HG02970 (cell line): Measurements from ENCODE around the gene AACS.
"Not testable (repeated sequence)": the region's sequence is repeated elsewhere in the genome, so short reads cannot be mapped to it uniquely, and the experiment has no call there.

ENCODE experiments used
- ATAC-seq: cut with Tn5 transposase; IDR thresholded peaks from one replicate; pipeline ENCODE4 v1.9.1; 2021; ENCODE audit warnings: mild to moderate bottlenecking, moderate library complexity, moderate number of reproducible peaks; ENCODE audit not compliant: unreplicated experiment, low FRiP score

AACS gene

DNA sequence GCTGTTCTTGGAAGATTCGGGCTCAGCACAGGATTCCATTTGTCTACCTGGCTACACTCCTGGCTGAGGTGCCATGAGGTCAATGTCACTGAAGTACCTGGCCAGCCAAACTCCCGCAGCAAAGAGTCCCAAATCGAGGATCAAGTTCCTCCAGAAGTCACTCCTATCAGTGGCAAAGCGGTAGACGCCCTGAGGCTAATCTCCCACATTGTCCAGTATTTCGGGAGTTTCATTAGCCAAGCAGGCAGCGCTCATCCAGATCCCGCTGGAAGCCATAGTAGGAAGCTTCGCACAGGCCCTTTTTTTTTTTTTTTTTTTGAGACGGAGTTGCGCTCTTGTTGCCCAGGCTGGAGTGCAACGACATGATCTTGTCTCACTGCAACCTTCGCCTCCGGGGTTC is 8.9 kb upstream of the AACS start:
- no peak for ATAC-seq

DNA sequence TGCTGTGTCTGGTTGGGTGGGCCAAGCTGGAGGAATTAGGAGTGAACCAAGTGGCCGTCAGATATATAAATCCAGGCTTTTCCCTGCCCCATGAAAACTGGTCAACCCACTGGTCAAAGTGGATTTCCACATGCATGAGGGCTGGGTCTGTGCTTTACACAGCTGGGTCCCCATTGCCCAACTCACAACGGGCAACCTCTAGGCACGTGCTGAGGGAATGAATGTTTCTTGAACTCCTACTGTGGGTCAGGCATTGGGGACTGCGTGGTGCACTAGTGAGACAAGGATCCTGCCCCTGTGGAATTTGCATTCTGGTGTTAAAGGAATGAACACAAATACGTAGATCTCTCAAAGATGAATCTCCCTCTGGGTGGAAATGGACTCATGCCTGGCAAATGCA is 7.5 kb upstream of the AACS start:
- ATAC-seq: no peak

DNA sequence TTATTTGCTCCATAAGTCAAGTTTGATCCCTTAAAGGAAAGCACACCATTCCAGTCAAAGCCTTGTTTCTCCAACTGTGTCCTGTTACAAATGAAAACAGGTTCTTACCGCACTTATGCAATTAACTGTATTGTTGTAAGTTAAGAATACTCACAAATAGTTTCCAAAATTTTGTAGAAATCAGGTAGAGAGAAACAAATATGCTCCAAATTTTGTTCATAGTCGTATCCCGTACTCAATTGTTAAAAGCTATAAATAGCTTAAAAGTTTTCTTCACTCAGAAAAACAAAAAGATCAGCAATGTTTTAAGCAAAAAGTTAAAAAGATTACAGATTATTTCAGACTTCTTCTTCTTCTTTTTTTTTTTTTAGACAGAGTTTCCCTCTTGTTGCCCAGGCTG is 4.0 kb upstream of the AACS start:
- no peak for ATAC-seq

DNA sequence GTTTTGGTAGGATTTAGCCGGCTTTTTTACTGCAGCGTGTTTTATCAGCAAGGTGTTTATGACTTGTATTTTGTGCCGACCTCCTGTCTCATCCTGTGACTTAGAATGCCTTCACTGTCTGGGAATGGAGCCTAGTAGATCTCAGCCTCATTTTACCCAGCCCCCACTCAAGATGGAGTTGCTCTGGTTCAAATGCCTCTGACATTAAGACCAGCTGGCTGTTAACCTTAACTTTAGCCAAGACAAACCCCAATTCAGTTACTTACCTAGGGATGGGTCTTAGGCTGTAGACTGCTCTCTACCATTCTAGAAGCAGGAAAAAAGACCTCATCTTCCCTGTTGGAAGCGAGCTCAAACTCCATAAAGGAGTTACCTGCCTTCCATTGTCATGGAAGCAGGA is 1.7 kb upstream of the AACS start:
- ATAC-seq: not testable (repeated sequence)

DNA sequence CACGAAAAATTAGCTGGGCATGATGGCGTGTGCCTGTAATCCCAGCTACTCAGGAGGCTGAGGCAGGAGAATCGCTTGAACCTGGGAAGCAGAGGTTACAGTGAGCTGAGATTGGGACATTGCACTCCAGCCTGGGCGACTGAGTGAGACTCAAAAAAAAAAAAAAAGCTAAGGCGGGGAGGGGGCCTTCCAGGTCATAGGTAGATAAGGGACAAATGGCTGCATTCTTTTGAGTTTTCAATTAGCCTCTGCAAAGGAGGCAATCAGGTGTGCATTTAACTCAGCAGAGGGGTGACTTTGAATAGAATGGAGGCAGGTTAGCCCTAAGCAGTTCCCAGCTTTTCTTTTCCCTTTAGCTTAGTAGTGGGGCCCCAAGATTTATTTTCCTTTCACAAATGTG is 743 bp upstream of the AACS start:
- ATAC-seq: no peak

DNA sequence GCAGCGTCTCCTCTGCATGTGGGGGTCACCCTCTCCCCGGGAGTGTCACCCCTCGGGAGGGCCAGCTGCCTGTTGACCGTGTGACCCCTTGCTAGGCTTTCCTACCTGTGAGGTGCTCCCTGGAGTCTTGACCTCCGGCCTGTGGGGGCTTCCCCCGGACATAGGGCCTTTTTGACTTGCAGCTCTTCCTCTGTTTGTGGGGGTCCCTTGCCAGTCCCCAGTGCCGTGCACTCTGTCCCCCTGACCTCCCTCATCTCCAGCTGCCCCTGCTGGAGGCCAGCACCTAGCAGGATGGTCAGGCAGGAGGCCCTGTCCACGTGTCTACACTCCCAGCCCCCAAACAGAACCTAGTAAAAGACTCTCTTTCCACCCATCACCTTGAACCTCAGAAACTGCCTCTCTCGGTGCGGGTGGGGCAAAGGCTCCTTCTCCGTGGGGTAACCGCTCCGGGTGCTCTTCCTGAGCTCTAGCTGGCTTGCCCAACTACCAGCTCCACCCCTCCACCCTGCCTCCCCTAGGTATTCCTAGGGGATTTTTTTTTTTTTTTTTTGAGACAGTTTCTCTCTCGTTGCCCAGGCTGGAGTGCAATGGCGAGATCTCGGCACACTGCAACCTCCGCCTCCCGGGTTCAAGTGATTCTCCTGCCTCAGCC is 810 bp downstream of the AACS start:
- no peak for ATAC-seq

DNA sequence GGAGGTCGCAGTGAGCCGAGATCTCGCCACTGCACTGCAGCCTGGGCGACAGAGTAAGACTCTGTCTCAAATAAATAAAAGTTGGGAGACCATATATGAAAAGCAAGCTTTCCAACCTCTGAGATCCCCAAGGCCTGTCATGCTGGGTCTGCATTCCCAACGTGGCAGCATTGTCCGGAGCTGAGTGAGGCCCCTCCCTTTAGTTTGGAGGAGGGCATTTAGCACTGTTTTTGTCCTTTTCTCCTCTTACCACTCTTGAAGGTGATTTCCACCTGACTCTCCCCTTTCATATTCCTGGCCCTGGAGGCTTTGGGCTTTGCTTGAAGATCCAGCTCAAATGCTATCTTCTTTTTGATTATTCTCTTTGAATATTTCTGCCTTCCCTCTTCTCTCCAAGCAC is 3.2 kb downstream of the AACS start:
- no peak for ATAC-seq

DNA sequence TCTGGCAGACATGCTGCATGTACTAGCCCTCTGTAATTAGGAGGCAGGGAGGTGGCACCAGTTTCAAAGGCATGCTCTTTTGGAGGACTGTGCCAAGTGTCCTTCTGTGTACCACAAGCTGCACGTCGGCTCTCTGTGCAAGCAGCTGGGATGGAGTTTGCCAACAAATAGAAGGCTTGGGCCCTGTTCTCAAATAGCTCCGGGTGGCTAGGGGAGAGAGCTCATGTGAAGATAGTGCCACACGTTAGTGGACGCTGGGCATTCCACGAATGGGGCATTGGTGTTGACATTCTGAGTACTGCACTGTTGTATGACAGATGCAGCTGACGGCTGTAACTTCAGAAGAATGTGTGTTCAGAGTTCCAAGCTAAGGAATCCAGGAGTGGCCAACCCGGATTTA is 4.4 kb downstream of the AACS start:
- no peak for ATAC-seq

DNA sequence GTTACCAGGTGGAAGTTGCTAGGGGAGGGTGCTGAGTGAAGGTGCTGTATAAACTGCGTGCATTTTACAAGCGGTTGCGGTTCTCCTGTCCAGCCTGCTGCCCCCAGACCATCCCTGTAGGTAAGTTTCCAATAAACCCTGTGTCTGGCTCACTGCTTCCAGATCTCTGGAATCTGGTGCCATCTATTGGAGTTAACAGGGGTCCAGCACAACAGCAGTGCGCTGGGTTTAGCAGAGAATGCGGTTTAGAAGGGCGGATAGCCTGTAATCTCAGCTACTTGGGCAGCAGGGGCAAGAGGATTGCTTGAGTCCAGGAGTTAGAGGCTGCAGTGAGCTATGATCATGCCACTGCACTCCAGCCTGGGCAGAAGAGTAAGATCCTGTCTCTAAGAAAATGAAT is 4.9 kb downstream of the AACS start:
- ATAC-seq: no peak

DNA sequence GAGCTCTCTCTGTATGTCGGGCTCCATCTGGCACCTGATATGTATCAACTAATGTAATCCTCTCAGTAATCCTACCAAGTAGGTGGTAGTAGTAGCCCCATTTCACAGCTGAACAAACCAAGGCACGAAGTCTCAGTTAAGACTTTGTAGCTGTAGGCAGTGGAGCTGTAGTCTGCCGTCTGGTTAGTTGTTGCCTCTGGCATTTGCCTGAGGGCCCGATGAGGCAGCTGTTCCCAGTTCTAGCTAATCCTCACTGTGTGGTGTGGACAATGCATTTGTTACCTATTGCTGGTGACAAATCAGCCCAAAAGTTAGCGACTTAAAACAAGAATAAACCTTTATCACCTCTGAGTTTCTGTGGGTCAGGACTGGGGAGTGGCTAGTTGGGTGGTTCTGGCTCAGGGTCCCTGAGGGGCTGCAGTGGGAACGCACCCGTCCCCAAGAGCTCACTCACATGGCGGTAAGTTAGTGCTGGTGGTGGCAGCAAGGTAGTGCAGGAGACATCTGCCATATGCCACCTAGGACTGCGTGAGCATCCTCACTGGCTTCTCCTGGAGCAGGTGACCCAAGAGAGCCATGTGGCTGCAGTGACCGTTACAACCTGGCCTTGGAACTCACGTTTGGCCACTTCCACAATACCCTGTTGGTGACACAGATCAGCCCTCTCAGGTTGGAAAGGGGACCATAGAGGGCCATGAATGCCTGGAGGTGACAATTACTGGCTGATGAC is 5.6 kb downstream of the AACS start:
- ATAC-seq: no peak

DNA sequence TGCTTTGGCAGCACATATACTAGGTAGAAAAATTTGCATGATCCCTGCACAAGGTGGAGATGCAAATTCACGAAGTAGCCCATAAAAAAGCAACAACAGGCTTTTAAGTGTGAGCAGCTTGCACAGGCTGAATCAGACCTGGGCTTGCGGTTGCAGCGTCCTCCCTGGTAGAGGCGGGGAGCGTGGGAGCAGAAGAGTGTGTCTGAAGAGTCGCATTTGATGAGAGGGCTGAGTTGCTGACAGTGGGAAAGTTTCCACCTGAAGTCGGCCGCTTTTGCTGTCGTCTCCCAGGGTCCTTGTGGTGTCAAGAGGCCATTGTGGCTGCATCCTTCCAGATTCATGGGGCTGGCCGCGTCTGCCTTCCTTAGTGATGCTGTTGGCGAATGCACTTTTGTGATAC is 6.2 kb downstream of the AACS start:
- ATAC-seq: no peak

DNA sequence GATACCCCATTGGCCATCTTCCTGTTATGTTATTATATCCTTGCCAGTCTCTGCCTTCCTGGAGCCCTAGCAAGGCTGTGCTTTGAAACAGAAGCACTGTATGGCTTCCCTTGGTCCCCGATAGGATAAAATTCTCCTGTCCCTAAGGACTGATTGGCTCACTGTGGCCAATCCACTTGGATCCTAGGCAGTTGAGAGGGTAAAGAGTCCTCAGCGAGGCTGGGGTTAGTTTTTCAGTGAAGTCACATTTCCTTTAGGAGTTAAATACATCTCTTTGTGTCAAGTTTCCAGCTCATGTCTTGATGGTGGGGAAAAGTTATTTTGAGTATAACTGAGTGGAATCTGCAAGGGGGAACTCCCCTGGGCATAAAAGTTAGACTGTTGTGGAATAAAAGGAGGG is 7.3 kb downstream of the AACS start:
- no peak for ATAC-seq

DNA sequence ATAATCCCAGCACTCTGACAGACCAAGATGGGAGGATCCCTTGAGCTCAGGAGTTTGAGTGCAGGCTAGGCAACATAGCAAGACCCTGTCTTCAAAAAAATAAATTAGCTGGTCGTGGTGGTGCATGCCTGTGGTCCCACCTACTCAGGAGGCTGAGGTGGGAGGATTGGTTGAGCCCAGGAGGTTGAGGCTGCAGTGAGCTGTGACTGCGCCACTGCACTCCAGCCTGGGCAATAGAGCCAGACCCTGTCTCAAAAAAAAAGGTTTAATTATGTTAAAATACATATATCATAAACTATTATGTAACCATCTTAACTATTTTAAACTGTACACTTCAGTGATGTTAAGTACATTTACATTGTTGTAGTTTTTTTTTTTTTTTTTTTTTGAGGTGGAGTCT is 9.1 kb downstream of the AACS start:
- ATAC-seq: not testable (repeated sequence)

DNA sequence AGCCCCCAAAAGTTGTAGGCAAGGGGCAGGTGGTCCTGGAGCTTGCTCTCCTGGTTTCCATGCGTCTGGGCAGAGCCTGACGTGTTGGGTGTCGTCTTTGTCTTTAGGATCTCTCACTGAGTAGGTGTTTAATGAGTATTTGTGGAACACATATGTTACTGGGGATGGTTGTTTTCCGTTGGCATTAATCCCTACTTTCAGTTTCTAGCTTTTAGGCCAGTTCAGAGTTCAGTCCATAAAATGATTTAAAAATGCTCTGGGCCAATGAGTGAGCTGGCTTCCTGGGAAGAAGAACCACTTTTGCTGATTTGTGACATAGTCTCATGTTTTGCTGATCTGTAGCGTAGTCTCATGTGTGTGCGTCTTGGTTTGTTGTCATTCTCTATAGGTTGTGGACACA is 10.9 kb downstream of the AACS start:
- ATAC-seq: no peak

DNA sequence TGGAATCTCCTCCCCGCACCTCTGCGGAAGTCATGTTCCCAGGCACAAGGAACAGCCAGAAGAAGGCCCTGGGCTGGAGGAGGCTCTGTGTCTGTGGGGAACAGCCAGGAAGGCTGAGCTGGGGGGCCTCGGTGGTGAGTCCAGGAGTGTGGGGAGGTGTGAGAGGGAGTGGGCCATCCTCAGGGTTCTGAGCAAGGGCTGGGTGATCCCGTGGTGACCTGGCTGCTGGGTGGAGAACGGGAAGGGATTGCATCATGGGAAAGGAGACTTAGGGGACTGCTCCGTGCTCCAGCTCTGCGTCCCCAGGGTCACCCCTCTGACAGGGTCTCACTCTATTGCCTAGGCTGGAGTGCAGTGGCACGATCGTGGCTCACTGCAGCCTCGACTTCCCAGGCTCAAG is 13.8 kb downstream of the AACS start:
- ATAC-seq: no peak

DNA sequence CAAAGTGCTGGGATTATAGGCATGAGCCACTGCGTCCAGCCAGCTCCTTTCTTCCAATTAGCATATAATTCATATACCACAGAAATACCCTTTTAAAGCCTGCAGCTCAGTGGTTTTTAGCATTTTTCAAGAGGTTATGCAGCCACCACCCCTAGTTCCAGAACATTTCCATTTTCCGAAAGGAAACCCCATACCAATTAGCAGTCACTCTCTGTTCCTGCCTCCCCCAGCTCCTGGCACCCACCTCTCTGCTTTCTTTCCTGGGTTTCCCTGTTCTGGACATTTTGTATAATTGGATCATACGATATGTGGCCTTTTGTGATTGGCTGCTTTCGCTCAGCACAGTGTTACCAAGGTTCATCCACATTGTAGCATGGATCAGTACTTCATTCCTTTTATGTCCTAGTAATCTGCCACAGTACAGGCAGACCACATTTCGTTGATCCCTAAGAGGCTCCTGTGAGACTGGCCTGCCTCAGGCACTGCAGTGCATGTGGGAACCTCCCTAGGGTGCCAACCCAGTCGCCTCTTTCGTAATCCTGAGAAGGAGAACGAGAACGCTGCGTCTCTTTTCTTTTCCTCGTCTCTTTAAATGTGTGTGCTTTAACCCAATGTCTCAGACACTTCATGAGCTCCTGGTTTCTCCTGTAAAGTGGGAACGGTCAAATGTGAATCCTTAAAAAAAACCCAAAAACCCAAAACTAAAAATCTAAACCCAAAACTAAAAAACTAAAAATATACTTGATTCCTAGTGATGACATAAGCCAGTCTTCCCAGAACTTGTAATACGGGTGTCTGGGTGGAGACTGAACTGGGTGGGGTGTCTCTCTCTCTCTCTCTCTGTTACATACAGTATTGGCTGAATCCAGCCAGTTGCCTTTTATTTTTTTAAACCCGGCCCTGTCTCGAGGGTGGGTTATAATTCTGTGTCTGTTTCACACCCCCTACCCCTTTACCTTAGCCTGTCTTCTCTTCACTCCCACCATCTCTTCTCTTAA is 14.7 kb downstream of the AACS start:
- ATAC-seq: no peak

DNA sequence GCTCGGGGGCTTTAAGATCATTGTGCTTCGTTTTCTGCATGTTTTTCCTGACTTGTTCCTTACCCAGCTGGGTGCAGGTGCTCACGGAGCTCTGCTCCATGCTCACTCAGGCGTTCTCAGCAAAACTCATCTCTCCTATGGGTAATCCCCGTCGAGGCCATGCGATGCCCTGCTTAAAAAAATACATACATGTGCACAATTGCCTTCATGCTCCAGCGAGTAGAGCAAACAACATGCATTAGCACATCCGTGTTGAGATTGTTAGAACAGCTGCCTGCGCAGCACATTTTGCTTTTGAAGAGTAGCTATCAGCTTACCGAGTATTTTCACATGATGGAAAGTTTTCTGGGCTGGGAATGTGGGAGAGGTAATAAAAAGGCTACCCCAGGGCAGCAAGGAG is 16.2 kb downstream of the AACS start:
- ATAC-seq: no peak

DNA sequence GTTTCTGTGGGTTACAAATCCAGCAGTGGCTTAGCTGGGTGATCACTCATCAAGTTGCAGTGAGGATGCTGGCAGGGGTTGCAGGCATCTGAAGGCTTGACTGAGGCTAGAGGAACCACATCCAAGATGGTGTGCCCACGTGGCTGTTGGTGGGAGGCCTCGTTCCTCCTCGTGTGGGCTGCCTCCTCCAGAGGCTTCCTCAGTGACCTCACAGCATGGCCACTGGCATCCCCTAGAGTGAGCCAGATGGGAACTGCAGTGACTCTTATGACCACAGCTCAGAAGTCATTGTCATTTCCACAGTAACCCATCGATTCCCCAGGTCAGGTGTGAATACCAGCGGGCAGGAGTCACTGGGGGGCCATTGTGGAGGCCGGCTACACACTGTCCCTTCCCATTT is 17.8 kb downstream of the AACS start:
- ATAC-seq: no peak

DNA sequence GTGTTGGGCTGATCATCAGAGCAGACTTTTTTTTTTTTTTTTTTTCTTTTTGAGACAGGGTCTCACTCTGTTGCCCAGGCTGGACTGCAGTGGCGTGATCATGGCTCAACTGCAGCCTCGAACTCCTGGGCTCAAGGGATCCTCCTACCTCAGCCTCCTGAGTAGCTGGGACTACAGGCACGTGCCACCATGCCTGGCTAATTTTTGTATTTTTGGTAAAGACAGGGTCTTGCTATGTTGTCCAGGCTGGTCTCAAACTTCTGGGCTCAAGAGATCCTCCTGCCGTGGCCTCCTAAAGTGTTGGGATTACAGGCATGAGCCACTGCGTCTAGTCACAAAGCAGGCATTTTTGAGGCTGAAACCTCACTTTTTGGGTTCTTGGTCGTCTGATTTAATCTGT is 23.0 kb downstream of the AACS start:
- not testable (repeated sequence) for ATAC-seq

DNA sequence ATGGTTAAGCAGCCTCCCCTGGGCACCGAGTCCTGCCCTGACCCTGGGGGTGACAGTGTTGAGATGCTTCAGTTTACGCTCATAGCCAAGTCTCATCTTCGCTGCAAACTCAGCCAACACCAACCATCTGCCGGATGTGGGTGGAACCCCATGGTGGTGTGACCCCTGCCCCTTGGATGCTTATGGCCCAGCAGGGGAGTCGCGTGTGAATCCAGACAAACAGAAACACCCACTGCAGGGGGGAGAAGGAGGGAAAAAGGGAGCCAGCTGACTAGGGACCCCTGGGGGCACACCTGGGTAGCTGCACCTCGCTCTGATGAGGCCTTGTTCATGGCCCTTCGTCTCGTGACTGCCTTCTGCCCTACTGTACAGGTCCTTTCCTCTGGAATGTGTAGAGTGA is 23.8 kb downstream of the AACS start:
- ATAC-seq: no peak

DNA sequence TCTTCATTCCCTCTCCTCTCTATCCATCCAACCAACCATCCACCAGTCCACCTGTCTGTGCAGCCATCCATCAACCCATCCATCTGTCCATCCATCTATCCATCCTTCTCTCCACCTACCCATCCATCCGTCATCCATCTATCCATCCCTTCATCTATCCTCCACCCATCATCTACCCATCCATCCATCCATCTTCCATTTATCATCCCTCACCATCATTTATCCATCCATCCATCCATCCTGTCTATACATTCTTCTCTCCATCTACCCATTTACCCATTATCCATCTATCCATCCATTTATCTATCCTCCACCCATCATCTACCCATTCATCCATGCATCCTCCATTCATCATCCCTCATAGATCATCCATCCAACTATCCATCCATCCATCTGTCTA is 24.4 kb downstream of the AACS start:
- ATAC-seq: no peak
